ENCODE results near the gene AIM2.
"Not testable (repeated sequence)": the region's sequence is repeated elsewhere in the genome, so short reads cannot be mapped to it uniquely, and the experiment has no call there.

The AIM2 gene

GRCh38 chr1:159081626-159082025 is 5.1 kb upstream of the AIM2 start:
- no peak for DNase-seq (ENCODE audit: low read depth in 2 of 2)

DNA sequence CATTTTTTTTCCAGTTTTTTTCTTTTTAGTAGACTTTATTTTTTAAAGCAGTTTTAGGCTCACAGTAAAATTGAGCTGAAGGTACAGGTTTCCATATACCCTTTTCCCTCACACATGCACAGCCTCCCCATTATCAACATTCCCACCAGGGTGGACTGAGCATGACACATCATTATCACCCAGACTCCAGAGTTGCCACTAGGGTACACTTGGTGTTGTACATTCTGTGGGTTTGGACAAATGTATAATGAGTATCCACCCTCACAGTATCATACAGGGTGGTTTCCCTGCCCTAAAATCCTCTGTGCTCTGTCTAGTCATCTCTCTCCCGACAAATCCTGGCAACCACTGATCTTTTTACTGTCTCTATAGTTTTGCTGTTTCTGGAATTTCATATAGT is 3.0 kb upstream of the AIM2 start:
- no peak for DNase-seq (ENCODE audit: low read depth in 2 of 2)

DNA sequence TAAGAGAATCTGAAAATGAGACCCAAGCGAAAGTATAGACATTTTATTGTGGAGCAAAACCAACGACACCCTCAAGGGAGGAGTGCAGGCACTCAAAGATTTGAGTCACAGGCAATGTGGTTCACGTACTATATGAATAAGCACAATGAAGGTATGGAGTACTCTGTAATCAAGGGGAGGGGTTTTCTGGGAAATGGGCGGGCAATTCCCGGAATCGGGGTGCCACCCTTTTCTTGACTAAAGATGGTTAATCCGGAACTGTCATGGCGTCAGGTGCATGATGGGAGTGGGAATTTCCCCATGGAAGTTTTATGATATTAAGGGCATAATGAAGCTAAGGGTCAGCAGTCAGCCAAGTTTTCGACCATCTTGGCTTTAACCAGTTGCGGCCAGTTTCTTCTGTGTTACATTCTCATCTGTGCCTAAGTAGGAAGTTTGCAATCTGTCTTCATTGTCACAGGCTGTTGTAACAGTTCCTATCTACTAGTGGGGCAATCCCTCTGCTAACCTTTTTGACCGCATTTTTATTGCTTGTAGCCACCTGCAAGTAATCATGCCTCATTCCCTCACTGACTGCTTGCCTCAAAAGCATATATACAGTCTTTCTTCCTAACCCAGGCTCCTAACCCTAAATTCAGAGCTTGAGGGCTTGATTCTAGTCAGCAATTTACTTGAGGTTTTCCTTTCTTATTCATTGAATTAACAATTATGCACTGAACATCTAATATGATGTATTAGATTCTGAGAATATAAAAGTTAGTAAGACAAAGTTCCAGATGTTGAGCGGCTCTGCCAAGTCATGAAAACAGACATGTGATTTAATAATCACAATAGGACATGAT is 775 bp upstream of the AIM2 start:
- peak; percentile 82 to 94 for DNase-seq (ENCODE audit: low read depth in 2 of 2)

DNA sequence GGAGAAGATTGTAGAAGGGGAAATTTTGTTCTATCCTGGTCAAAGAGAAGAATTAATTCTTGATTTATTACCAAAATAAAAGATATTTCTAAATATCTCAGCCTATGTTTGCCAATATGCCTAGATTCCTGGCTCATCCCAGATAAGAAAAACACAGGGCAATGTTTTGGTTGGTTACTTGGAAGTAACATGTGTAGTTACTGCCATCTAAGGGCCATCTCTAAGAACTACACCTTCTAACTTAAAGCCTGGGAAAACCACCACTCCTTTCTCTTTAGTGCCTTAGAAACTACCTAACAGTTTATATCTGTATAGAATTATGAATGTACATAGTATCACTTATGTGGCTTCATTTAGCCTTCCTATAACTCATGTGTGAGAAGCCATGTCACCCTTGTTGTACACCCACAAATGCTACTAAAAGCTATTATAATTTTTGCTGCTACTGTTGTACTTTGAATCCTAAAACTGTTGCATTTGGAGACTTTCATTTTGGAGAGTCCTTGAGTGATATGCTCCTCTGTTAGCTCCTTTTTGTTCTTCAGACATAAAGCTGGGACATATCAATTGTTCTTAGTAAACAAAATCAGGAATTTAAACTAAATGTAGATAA is 4.5 kb downstream of the AIM2 start:
- DNase-seq (ENCODE audit: low read depth in 2 of 2) = no peak

- DNase-seq (ENCODE audit: low read depth in 2 of 2) = no peak
Observed at GRCh38 chr1:159068886-159069285, 7.7 kb downstream of the AIM2 start.

DNA sequence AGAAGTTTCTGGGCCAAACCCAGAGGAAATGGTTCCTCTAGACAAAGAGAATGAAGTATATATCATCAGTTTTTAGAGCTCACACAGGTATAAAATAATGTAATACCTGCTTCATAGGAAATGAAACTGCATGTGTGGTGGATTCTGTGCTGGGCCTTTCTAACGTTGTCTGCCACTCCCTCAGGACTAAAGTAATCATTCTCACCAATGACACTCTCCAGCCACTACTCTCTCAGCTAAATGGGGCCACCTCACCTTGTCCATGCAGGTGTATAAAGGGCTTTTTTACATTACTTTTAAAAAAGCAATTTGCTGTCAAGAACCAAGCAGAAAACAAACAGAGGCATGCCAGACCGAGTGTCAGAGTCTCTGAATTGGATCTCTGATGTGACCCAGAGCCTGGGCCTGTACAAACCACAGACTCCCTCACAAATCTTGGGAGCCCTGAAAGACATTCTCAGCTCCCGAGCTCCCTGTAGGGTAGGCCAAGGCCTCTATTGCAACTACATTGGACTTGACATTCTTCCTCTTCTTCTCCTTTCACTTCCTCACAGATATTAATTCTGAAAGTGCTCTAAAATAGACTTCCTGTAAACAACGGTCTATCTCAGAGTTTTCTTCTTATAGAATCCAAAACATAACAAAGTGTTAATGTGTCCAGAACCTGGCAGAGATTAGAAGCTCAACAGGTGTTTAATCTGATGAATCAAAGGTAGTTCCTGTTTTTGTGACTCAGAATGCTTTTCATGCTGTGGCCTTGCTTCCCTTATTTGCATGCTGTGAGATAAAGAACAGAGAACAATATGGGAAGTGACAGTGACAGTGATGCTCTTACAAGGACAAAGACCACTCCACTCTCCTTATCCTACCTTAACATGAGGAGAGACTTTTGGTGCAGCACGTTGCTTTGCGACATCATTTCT is 8.6 kb downstream of the AIM2 start:
- no peak for DNase-seq (ENCODE audit: low read depth in 2 of 2)

GRCh38 chr1:159066108-159066507 is 10.5 kb downstream of the AIM2 start:
- no peak for DNase-seq (ENCODE audit: low read depth in 2 of 2)

DNA sequence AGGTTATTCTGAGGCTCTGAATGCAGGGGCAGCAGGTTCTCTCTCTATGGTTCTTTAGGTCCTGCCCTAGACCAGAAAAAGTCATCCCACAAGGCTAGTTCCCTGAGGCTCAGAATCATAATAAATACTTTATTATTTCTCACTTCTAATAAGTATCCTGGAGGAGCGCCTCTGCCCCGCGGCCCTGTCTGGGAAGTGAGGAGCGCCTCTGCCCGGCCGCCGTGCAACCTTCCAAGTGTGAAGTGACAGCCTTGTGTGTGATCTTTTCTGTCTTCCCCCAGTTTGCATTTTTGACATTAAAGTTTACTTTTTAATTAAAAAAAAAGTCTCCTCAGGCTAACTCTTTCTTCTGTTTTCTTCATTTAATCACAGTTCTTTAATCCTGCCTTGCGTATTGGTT is 11.5 kb downstream of the AIM2 start:
- no peak for DNase-seq (ENCODE audit: low read depth in 2 of 2)

- no peak for DNase-seq (ENCODE audit: low read depth in 2 of 2)
Observed at GRCh38 chr1:159058751-159059150, 17.8 kb downstream of the AIM2 start.

DNA sequence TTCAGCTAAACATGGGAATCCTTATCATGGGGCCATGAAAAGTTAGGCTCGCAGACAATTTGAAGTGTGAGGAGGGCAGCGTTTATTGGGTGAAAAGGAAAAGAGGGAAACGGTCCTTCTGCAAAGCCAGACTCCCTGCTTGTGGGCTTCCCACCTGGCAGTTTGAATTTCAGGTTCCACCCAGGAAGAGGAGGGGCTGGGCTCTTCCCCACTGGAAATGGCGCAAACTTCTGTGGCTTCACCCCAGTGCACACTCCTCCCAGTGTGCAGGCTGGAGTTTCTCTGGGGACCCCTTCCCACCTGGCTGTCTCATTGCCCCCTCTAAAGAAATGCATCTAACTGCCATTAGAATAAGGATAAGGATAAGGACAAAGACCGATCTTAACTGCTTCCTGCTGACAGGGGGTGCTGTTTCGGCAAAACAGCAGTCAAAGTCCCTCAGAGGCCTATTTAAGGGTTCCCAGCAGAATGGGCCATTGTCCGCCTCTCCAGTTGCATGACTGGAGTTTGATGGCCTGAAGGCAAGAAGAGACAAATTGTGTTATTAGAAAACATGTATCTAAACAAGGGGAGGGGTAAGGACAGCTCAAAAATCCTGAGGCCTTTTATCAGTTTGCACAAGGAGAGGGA is 20.4 kb downstream of the AIM2 start:
- no peak for DNase-seq (ENCODE audit: low read depth in 2 of 2)

GRCh38 chr1:159055181-159055641 is 21.4 kb downstream of the AIM2 start:
- DNase-seq (ENCODE audit: low read depth in 2 of 2) = no peak

- no peak for DNase-seq (ENCODE audit: low read depth in 2 of 2)
Observed at GRCh38 chr1:159054427-159054826, 22.1 kb downstream of the AIM2 start.

- DNase-seq (ENCODE audit: low read depth in 2 of 2) = no peak
Observed at GRCh38 chr1:159051436-159051835, 25.1 kb downstream of the AIM2 start.

DNA sequence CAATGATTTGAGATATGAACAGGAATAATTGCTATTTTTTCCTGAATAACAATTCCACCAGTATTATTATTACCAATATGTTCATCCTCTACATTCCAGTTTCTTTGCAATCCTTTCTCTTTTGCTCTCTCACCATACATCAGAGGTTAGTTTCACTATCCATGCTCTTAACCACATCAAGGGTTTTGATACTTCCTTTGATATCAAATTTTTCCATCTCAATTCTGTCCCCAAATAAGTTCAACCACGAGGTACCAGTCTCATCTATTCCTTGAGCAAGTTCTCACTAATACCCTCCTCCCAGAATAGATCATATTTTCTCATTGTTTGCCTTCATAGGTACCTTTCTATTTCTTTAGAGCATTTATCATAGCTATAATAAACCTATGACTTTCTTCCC is 30.1 kb downstream of the AIM2 start:
- DNase-seq (ENCODE audit: low read depth in 2 of 2) = not testable (repeated sequence)

- no peak for DNase-seq (ENCODE audit: low read depth in 2 of 2)
Observed at GRCh38 chr1:159040893-159041724, 35.5 kb downstream of the AIM2 start.

DNA sequence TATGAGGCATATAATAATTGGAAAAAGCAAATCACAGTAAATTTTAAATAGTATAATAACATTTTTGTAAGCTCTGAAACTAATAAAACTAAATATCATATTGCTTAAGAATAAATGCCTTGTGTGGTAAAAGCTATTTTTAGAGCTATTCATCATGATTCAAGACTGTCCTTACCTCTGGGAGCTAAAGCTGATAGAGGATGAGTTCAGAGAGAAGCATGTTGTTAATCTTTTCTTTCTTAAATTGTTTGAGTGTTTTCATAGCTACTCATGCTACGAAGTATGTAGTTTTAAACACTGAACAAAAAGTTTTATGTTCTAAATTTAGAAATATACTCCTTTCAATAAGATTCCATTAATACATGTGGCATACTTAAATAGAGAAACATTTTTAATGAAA is 36.4 kb downstream of the AIM2 start:
- no peak for DNase-seq (ENCODE audit: low read depth in 2 of 2)

- DNase-seq (ENCODE audit: low read depth in 2 of 2) = no peak
Observed at GRCh38 chr1:159030877-159031447, 45.6 kb downstream of the AIM2 start.

DNA sequence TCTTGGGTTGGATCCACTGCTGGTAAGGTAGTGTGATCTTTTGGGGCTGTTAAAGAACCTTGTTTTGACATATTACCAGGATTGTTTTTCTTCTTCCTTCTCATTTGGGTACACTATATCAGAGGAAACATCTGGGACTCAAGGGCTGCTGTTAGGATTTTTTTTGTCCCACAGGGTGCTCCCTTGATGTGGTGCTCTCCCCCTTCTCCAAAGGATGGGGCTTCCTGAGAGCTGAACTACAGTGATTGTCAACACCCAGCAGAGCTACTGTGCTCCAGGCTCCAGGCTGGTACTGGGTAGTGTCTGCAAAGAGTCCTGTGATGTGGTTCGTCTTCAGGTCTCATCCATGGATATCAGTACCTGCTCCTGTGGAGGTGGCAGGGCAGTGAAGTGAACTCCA is 46.3 kb downstream of the AIM2 start:
- DNase-seq (ENCODE audit: low read depth in 2 of 2) = no peak

DNA sequence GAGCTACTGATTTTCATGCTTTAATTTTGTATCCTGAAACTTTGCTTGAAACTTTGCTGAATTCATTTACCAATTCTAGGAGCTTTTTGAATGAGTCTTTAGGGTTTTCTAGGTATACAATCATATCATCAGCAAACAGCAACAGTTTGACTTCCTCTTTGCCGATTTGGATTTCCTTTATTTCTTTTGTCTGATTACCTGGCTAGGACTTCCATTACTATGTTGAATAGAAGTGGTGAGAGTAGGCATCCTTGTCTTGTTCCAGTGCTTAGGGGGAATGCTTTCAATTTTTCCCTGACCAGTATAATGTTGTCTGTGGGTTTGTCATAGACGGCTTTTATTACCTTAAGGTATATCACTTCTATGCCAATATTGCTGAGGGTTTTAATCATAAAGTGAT is 49.7 kb downstream of the AIM2 start:
- not testable (repeated sequence) for DNase-seq (ENCODE audit: low read depth in 2 of 2)

DNA sequence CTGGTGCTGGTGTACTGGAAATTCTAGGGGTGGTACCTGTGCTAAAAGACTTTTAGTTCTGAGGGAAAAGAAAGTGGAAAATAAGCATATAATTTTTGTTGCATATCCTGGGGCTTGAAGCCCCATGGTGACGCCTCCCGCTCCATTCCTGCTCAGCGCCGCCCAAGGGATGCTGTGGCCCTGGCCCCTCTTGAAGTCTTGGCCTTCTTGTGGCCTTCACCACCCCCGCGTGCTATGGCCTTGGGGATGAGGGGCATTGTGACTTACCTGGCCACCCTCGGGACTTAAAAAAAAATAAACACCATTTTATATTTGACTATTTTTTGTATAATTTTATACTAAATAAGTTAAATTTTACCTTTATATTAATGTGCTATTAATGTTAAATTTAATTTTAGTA is 51.5 kb downstream of the AIM2 start:
- DNase-seq (ENCODE audit: low read depth in 2 of 2) = no peak

DNA sequence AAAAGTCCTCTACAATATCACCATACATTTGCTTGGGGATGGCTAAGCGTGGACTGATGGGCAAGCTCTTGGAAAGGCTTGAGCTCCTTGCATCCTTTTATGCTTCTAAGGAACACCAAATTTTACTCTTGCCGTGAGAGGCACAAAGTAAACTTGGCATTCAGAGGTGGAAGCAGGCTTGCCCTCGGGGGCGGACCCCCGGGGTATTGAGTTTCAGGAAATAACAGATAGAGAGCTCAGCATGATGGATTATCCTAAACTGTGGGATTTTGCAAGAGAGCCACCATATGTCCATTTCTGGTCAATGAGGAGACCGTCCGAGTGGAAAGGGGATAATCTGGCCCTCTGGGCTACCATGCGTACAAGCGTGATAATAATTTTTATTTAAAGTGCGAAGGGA is 52.8 kb downstream of the AIM2 start:
- DNase-seq (ENCODE audit: low read depth in 2 of 2) = no peak
